ENCODE results near the gene CNKSR2.

GRCh38 chrX:21382715-21383114 is 8.5 kb downstream of the CNKSR2 start:
- TF ChIP-seq ZBTB49 (CRISPR knock-in tag; IDR thresholded peaks at IDR 0.05; ENCODE audit: borderline replicate concordance) (no peak), MAZ (IDR thresholded peaks at IDR 0.05; ENCODE audit: borderline replicate concordance, low read depth, low read length) (no peak), MAZ (CRISPR knock-in tag; IDR thresholded peaks at IDR 0.05; ENCODE audit: low read depth) (no peak), CTCF (CRISPR knock-in tag; IDR thresholded peaks at IDR 0.05) (no peak), TAF1 (CRISPR knock-in tag; IDR thresholded peaks at IDR 0.05) (no peak), JUNB (CRISPR knock-in tag; IDR thresholded peaks at IDR 0.05; ENCODE audit: borderline replicate concordance) (no peak), ZNF841 (CRISPR knock-in tag; IDR thresholded peaks at IDR 0.05; ENCODE audit: borderline replicate concordance) (no peak), SETDB1 (CRISPR knock-in tag; IDR thresholded peaks at IDR 0.05; ENCODE audit: borderline replicate concordance) (no peak), FOXP1 (IDR thresholded peaks at IDR 0.05) (no peak), FOXP1 (CRISPR knock-in tag; IDR thresholded peaks at IDR 0.05) (no peak), FOXP4 (CRISPR knock-in tag; IDR thresholded peaks at IDR 0.05) (no peak), ZGPAT (CRISPR knock-in tag; IDR thresholded peaks at IDR 0.05) (no peak), CEBPB (IDR thresholded peaks at IDR 0.05; ENCODE audit: borderline replicate concordance, low read depth, low read length) (no peak)

All from HepG2 (cell line).